ENCODE measurements around the gene DNASE1L3. TPM values are rescaled to one million over a fixed set of nuclear protein-coding genes. Genes with fewer than 3 reads are reported as not detected.

DNASE1L3 gene
- total and polyA plus RNA-seq, 10 donors: 52.1 to 245 (median 130) TPM

- peak; percentile 76 for DNase-seq
- intact Hi-C loops (cut with DNase I; ENCODE audit: low total_unique reads): no loop called here
- WGBS, 5 donors: 71 to 96% (median 87%) methylated on average over 6 to 12 of the region's 12 CpGs
- Histone ChIP-seq H3K27ac (no peak overlapping the region), H3K36me3 (no peaks in the 10 kb centered on the region), H3K9me3 (no peaks in the 10 kb centered on the region), H3K27me3 (replicated peaks in 1 of 7) (no peaks in the 10 kb centered on the region), H3K4me1 (peaks cover 5 to 20% (median 13%) of the 10 kb centered on the region in 6 donors), H3K4me3 (no peak overlapping the region)
- TF ChIP-seq POLR2A (IDR thresholded peaks at IDR 0.05) (no peak), POLR2AphosphoS5 (IDR thresholded peaks at IDR 0.05) (no peak), CTCF (IDR thresholded peaks at IDR 0.05 in 8 of 11, conservative IDR thresholded peaks at IDR 0.05 in 3 of 11) (no peak)
Observed at GRCh38 chr3:58183891-58184290, 26.9 kb downstream of the DNASE1L3 start.

- intact Hi-C loops (cut with DNase I; ENCODE audit: low total_unique reads): no loop called here
- TF ChIP-seq CTCF (IDR thresholded peaks at IDR 0.05 in 8 of 11, conservative IDR thresholded peaks at IDR 0.05 in 3 of 11) (no peak), POLR2AphosphoS5 (IDR thresholded peaks at IDR 0.05) (no peak), POLR2A (IDR thresholded peaks at IDR 0.05) (no peak)
- Histone ChIP-seq H3K27me3 (replicated peaks in 1 of 7) (peaks cover 0 to 2% (median 0%) of the 10 kb centered on the region in 7 donors), H3K9me3 (no peaks in the 10 kb centered on the region), H3K4me3 (no peak overlapping the region), H3K27ac (no peak overlapping the region), H3K4me1 (peaks cover 3 to 20% (median 12%) of the 10 kb centered on the region in 6 donors), H3K36me3 (no peaks in the 10 kb centered on the region)
- WGBS, 5 donors: 64 to 94% (median 88%) methylated on average over 1 of the region's 1 CpG
- peak; percentile 23 for DNase-seq
Observed at GRCh38 chr3:58183221-58183620, 27.6 kb downstream of the DNASE1L3 start.

DNA sequence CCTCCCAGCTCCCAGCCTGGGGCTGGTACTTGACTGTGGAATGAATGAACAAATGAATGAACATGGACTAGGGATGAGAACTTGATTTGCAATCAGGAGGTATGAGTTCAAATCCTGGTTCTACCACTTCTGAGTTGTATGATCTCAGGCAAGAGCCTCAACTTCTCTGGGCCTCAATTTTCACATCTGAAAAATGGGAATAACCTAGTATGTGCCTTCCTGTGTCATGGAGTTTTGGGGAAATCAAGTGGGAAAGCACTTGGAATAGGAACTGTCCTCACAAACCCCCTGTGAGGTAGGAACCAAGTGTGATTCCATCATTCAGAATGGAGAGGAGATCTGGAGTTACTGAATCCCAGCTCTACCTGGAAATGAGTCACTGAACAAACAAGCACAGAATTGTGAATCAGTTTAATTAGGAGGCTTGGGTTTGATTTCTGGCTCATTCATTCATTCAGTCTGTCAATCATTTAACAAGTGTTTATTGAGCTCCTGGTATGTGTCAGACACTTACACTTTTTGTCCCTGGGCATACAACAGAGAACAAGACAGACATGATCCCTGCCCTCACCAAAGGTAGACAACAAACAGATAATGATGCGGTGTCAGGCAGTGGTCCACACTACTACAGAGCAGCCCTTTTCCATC is 29.7 kb downstream of the DNASE1L3 start:
- Histone ChIP-seq H3K36me3 (no peaks in the 10 kb centered on the region), H3K27ac (no peak overlapping the region), H3K4me3 (no peak overlapping the region), H3K9me3 (no peaks in the 10 kb centered on the region), H3K4me1 (peaks cover 0 to 28% (median 21%) of the 10 kb centered on the region in 6 donors), H3K27me3 (replicated peaks in 1 of 7) (peaks cover 0 to 8% (median 0%) of the 10 kb centered on the region in 7 donors)
- intact Hi-C loops (cut with DNase I; ENCODE audit: low total_unique reads): no loop called here
- no peak for DNase-seq
- no peak for TF ChIP-seq CTCF (IDR thresholded peaks at IDR 0.05 in 8 of 11, conservative IDR thresholded peaks at IDR 0.05 in 3 of 11)
- no peak for TF ChIP-seq POLR2A (IDR thresholded peaks at IDR 0.05)
- TF ChIP-seq POLR2AphosphoS5 (IDR thresholded peaks at IDR 0.05): no peak
- WGBS, 5 donors: 87 to 100% (median 98%) methylated on average over 1 of the region's 1 CpG

GRCh38 chr3:58180099-58180880 is 30.5 kb downstream of the DNASE1L3 start:
- peaks cover 3 to 36% (median 29%) of the 10 kb centered on the region in 6 donors for H3K4me1 ChIP-seq
- no peak overlapping the region for H3K27ac ChIP-seq
- WGBS, 5 donors: 87 to 97% (median 90%) methylated on average over 5 to 12 of the region's 12 CpGs
- peak; percentile 72 for DNase-seq
- TF ChIP-seq CTCF (IDR thresholded peaks at IDR 0.05 in 8 of 11, conservative IDR thresholded peaks at IDR 0.05 in 3 of 11) (no peak), POLR2A (IDR thresholded peaks at IDR 0.05) (no peak), POLR2AphosphoS5 (IDR thresholded peaks at IDR 0.05) (no peak)
- intact Hi-C loops (cut with DNase I; ENCODE audit: low total_unique reads): no loop called here
- H3K27me3 ChIP-seq (replicated peaks in 1 of 7): peaks cover 0 to 15% (median 0%) of the 10 kb centered on the region in 7 donors
- no peaks in the 10 kb centered on the region for H3K36me3 ChIP-seq
- H3K9me3 ChIP-seq: no peaks in the 10 kb centered on the region
- H3K4me3 ChIP-seq: no peak overlapping the region

Data from spleen (tissue), 11 donors.